Kasumi-1 (cell line): ENCODE results near the gene PCDH1.

Experiments used
- DNase-seq, 2 experiments: peaks; one replicate each; lab custom pipeline; 2025; lab: John Stamatoyannopoulos, UW

PCDH1 gene

DNA sequence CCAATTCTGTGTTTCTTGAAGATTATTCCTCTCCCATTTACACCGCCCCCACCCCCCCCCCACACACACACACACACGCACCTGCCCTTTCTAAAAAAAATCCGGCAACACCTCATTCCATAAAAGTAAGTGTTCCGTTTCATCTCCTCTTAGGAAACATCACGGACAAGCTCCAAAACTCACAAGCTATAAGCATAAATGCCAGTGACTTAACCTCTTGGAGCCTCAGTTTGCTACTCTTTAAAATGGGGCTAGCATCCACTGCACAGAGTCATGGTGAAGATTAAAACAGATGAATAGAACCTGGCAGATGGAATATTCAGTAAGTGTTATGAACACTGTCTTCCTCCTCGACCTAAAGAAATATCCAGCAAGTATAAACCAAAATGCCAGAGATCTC is 70.5 kb downstream of the PCDH1 start:
- no peak for DNase-seq

DNA sequence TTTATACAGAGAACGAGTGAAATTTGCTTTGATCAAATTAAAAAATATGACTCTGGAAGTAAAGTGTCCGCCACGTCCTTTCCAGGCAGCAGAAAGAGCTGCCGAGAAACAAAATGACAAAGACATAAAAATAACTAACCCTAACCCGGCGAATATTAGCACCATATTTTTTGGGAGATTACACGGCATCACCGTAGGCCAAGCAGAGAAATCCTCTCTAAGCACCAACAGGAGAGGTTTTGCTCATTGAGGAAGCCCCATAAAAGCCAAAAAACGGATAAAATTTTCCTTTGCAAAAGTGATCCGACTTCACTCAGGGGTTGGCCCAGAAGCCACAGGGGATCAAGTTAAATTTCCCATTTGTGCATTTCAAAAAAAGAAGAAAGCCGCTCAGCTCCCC is 70.9 kb downstream of the PCDH1 start:
- no peak for DNase-seq

DNA sequence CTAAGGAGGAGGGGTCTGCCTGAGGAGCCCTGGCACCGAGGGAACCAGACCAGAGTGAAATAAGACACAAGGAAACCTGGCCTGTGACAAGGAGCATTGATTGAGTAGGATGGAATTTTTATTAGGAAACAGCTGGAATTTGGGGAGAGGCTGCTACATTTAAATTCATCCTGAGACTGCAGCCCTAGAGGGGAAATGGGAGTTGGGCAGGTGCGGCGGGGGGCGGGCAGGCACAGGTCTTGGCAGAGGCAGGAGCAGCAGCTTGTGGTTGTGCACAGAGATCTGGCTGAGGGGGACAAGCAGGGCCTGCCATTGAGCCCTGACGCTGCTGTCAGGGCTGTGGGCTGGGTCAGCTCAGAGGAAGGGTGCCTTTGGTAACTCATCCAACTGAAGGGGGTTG is 71.6 kb downstream of the PCDH1 start:
- no peak for DNase-seq

DNA sequence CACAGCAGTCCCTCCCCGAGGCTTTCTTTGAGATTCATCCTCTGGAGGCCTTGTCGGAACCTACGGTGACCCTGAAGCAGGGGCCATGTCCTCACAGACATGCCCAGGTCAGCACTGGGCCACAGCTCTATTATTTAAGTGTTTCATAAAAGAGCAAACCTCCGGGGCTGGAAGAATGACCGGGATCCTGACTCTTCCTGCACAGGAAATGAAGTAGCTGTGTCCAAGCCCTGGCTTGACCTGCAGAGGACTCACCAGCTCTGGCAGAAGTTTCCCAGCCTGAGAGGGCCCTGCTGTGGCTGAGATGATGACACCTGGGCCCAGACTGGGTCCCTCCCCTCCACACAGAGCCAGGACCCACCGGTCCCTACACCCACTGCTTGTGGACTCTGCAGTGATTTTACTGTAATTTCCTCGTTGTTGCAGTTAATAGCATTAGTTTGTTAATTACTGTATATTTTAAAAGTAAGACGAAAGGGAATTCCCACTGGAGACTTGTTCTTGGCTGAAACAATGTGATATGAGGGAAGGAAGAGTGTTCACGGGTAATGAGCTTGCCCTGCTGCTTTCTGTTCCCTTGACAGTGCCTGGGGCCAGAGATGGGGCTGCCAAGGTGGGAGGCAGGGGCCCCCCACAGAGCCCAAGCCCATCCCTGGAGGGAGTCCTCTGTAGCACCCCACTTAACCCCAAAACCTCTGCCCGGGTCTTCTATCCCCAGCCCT is 72.2 kb downstream of the PCDH1 start:
- DNase-seq = no peak

DNA sequence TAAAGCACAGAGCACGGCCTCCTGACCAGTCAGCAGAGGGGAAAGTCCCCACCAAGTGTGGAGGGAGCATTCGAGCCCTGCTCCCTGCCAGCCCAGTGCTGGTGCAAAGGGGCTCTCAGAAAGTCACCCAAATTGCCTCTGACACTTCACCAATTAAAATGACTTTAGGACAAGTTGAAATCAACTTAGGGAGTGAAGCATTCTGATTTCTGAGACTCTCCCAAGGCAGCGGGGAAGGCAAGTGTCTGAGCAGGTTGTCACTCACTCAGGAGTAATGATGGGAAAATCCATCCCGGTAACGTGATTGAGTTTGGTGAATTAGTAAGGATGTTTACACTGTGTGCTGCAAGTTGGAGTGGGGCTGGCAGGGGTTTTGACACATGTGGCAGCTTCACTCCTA is 73.7 kb downstream of the PCDH1 start:
- no peak for DNase-seq
